Measurements from ENCODE around the gene THOC1.

GRCh38 chr18:260547-260946 lies 7.3 kb downstream of the THOC1 start:
- TF ChIP-seq TAF1 (IDR thresholded peaks at IDR 0.05; ENCODE audit: borderline replicate concordance, low read depth, low read length) (no peak), POLR2A (IDR thresholded peaks at IDR 0.05; ENCODE audit: low read depth, low read length) (no peak), POLR2AphosphoS5 (IDR thresholded peaks at IDR 0.05; ENCODE audit: low read depth, low read length) (no peak)

Measured in GM12892 (cell line).